Measurements from ENCODE around the gene SGPP1. TPM values are rescaled to one million over a fixed set of nuclear protein-coding genes. Genes with fewer than 3 reads are reported as not detected.

Gene SGPP1, protein sequence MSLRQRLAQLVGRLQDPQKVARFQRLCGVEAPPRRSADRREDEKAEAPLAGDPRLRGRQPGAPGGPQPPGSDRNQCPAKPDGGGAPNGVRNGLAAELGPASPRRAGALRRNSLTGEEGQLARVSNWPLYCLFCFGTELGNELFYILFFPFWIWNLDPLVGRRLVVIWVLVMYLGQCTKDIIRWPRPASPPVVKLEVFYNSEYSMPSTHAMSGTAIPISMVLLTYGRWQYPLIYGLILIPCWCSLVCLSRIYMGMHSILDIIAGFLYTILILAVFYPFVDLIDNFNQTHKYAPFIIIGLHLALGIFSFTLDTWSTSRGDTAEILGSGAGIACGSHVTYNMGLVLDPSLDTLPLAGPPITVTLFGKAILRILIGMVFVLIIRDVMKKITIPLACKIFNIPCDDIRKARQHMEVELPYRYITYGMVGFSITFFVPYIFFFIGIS
- total RNA-seq (2022; extraction: Qiagen RNA extraction; ENCODE audit: low read depth): 6.6 to 17.0 TPM (median 14.1 TPM) in 5 replicates

GRCh38 chr14:63727736-63728728, at the start of gene SGPP1:
Gene SGPP1 (minus strand): TSS chr14:63728065. CDS start chr14:63727944, 121 bp downstream.

GRCh38 chr14:63641473-63642228, 86.2 kb downstream of the SGPP1 start, which contains the start of gene WDR89:
Gene WDR89 (minus strand): TSS chr14:63641871. CDS start chr14:63599942, 41,929 bp downstream.

Other genes starting within 250 kb of the SGPP1 start
- gene PPP2R5E, start 184.7 kb downstream of the SGPP1 start, total RNA-seq (2022; extraction: Qiagen RNA extraction; ENCODE audit: low read depth): 16.5 to 30.0 TPM (median 25.4 TPM) in 5 replicates
- 6.8 to 10.4 TPM (median 9.4 TPM) in 5 replicates for gene WDR89, start 86.2 kb downstream of the SGPP1 start, total RNA-seq (2022; extraction: Qiagen RNA extraction; ENCODE audit: low read depth)
- gene SYNE2, start 124.9 kb upstream of the SGPP1 start, total RNA-seq (2022; extraction: Qiagen RNA extraction; ENCODE audit: low read depth): 9.1 to 11.9 TPM (median 10.6 TPM) in 5 replicates